ENCODE measurements around the gene GRIN2A.

DNA sequence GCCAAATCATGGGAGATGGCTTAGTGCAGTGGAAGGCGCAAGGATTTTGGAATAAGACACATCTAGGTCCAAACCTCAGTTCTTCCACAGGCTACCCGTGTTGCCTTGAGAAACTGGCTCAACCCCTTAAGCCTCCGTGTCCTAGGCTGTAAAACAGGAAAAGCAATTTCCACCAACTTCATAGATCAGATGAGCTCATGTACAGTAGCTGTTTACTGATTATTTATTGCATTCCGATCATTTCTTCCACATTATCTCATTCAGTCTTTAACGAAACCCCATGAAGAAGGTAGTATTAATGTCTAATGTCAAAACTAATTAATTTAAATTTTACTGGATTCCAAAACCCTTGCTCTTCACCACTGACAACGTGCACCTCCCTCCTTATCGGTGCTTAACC is 231.6 kb downstream of the GRIN2A start:
- no peak for TF ChIP-seq POLR2A (IDR thresholded peaks at IDR 0.05; ENCODE audit: low read length)
- TF ChIP-seq GATA1 (IDR thresholded peaks at IDR 0.05; ENCODE audit: low read depth, low read length): no peak

Measured in erythroblast (primary cell).